ENCODE measurements around the gene USP21.

DNA sequence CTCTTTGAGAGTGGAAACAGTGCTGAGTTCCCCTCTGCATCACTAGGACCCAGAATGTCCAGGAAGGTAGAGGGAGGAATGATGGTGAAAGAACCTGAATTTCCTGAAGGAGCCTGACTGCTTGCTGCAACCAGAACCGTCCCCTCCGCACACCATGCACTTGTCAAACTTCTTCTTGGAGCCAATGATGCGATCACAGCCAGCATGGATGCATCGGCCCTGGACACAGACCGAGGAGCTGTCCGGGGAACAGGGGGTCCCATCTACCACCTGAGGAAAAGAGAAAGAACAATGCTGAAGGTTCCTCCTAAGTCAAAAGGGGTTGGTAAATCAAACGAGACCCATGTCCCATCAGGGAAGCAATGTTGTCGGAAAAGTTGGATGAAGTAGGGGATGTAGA, 32.7 kb downstream of the USP21 start:
- no peak for TF ChIP-seq MAFK (IDR thresholded peaks at IDR 0.05; ENCODE audit: partially characterized antibody)
- no peak for TF ChIP-seq POLR2A (IDR thresholded peaks at IDR 0.05; ENCODE audit: low read length)
- TF ChIP-seq, protein P1, sequence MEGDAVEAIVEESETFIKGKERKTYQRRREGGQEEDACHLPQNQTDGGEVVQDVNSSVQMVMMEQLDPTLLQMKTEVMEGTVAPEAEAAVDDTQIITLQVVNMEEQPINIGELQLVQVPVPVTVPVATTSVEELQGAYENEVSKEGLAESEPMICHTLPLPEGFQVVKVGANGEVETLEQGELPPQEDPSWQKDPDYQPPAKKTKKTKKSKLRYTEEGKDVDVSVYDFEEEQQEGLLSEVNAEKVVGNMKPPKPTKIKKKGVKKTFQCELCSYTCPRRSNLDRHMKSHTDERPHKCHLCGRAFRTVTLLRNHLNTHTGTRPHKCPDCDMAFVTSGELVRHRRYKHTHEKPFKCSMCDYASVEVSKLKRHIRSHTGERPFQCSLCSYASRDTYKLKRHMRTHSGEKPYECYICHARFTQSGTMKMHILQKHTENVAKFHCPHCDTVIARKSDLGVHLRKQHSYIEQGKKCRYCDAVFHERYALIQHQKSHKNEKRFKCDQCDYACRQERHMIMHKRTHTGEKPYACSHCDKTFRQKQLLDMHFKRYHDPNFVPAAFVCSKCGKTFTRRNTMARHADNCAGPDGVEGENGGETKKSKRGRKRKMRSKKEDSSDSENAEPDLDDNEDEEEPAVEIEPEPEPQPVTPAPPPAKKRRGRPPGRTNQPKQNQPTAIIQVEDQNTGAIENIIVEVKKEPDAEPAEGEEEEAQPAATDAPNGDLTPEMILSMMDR (IDR thresholded peaks at IDR 0.05), result no peak
- TF ChIP-seq EP300 (IDR thresholded peaks at IDR 0.05), result no peak
- TF ChIP-seq MAZ (IDR thresholded peaks at IDR 0.05; ENCODE audit: borderline replicate concordance, low read depth, low read length), result no peak
- no peak for TF ChIP-seq BHLHE40 (IDR thresholded peaks at IDR 0.05; ENCODE audit: low read depth, low read length)
- TF ChIP-seq HOXB13 (CRISPR knock-in tag; IDR thresholded peaks at IDR 0.05; ENCODE audit: low read depth), result no peak
- no peak for TF ChIP-seq REST (IDR thresholded peaks at IDR 0.05)
- TF ChIP-seq, protein P2, sequence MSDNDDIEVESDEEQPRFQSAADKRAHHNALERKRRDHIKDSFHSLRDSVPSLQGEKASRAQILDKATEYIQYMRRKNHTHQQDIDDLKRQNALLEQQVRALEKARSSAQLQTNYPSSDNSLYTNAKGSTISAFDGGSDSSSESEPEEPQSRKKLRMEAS (IDR thresholded peaks at IDR 0.05), result no peak
- no peak for TF ChIP-seq RAD21 (conservative IDR thresholded peaks at IDR 0.05 in 1 of 2, IDR thresholded peaks at IDR 0.05 in 1 of 2)
- TF ChIP-seq, protein P3, sequence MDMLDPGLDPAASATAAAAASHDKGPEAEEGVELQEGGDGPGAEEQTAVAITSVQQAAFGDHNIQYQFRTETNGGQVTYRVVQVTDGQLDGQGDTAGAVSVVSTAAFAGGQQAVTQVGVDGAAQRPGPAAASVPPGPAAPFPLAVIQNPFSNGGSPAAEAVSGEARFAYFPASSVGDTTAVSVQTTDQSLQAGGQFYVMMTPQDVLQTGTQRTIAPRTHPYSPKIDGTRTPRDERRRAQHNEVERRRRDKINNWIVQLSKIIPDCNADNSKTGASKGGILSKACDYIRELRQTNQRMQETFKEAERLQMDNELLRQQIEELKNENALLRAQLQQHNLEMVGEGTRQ (IDR thresholded peaks at IDR 0.05), result no peak
